HG03060 (cell line): ENCODE measurements around the gene KRT20.

ENCODE experiments used
- ATAC-seq: cut with Tn5 transposase; IDR thresholded peaks from one replicate; pipeline ENCODE4 v1.9.1; 2021; ENCODE audit warnings: low read depth, moderate number of reproducible peaks; ENCODE audit not compliant: unreplicated experiment

The KRT20 gene

DNA sequence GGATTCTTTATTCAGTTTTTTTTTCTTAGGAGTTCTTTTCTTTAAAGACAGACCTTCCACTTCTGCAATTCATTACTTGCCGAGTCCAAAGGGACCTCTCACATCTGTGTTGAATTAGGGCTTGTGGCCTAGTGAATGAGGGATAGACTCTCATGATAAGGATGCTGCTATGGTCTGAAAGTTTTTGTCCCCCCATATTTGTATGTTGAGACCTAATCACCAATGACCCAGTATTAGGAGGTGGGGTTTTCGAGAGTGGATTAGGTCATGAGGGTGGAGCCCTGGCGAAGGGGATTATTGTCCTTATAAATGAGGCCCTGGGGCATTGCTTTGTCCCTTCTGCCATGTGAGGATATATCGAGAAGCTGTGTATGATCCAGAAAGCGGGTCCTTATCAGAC, 27.5 kb downstream of the KRT20 start:
- no peak for ATAC-seq

GRCh38 chr17:40854175-40854814, 30.7 kb downstream of the KRT20 start:
- no peak for ATAC-seq

DNA sequence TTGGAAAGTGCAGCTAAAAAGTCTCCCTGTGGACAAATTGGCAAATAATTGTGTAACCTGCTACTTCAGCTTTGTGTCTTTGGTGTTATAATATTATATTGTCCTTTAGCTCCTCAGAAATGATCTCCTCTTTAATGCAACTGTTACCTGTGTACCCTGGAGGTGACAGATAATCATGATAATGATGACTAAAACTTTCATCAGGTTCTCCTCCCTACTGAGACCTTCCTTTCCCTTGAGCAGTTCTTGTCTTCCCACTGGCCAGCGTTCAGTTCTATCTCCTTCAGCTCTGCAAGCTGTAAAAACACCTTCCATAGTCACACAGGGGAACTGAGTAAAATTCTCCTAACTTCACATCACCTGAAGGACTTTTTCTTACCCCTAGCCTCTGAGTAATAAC, 32.7 kb downstream of the KRT20 start:
- no peak for ATAC-seq

DNA sequence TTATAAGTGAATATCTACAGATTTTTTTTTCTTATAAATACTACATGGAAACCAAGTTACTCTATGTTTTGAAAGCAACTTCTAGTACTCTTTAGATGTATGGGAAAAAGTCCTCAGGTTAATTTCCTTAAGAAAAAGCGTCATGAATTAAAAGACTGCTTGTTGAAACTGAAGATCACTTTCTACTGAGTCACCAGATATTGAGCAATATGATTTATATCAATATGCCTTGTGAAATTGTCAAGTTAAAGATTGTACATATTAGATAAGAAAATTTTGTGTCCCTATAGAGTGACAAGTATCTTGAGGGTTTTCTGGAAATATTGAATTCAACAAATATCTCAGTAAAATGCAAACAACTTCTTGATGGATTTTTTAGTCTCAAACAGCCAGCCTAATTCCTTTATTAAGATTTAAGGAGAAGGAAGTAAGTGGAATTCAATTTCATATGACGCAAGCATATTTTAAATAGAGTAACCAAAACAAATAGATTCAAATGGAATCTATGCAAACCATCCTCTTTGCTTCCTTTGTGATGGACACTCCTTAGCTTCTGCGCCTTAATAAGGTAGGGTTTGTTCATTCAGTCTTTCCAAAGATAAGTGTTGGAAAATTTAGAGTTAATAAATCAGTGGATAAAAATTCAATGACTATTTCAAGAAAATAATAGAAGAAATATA, 34.6 kb downstream of the KRT20 start:
- no peak for ATAC-seq

GRCh38 chr17:40849723-40850122, 35.3 kb downstream of the KRT20 start:
- no peak for ATAC-seq

- no peak for ATAC-seq
These were observed 36.3 kb downstream of the KRT20 start for GRCh38 chr17:40848583-40849235.

DNA sequence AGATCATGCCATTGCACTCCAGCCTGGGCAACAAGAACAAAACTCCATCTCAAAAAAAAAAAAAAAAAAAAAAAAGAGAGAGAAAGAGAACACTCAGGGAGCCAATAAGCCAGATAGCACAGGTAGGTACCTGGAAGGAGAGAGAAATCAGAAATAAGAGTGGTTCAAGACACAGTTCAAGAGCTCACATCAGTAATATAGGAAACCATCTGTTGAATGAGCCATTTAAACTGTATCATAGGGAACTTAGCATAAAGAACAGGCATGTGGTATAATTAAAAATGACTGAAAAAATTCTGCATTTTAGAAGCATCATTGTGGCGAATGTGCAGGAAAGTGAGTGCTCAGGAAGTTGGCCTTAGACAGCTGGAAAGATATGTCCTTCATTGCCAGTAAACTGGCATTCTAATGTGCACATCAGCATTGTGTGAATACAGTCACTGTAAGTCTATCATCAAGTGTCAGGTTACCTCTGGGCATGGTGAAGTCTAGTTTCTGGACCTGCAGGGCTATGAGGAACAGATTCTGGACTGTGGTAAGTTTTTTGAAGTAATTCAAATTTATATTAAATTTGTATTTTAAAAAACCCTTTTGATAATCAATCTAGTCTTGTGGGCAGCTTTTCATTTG, 38.4 kb downstream of the KRT20 start:
- no peak for ATAC-seq

- no peak for ATAC-seq
These were observed 40.4 kb downstream of the KRT20 start for GRCh38 chr17:40844671-40845107.

GRCh38 chr17:40843242-40843641, 41.8 kb downstream of the KRT20 start:
- ATAC-seq = no peak

GRCh38 chr17:40841246-40841645, 43.8 kb downstream of the KRT20 start:
- no peak for ATAC-seq

DNA sequence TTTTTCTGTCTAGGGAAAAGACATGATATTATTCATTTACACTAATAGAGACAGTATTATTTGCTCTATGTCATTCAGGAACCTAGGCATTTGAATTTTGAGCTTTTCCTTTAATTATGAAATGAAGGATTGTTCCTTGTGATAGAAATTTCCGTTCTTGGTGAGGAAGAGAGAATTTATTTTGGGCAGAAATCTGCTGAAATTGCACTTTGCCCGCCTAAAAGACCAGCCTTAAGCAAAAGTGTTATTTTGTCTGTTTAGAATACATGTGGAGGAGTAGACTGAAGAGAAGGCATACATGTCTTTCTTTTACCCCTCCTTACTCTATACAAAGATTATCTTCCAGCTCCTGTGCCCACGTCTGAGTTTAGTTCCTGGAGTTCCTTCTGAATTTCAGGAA, 45.8 kb downstream of the KRT20 start:
- ATAC-seq = no peak

GRCh38 chr17:40836020-40836419, 49.0 kb downstream of the KRT20 start:
- ATAC-seq = no peak

DNA sequence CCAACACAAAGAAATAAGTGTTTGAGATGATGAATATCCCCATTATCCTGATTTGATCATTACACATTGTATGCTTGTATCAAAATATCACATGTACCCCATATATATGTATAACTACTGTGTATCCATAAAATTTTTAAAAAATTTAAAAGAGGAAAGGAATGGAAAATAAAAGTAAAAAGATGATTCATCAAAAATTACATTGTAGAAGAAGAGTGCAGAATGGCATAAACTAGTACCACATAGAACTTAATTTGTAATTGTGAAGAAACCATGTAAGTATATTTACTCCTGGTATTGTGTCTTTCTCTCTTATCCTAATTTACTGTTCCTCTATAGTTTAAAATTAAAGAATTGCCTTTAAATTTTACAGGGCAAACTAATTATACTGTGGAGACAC, 51.2 kb downstream of the KRT20 start:
- no peak for ATAC-seq

DNA sequence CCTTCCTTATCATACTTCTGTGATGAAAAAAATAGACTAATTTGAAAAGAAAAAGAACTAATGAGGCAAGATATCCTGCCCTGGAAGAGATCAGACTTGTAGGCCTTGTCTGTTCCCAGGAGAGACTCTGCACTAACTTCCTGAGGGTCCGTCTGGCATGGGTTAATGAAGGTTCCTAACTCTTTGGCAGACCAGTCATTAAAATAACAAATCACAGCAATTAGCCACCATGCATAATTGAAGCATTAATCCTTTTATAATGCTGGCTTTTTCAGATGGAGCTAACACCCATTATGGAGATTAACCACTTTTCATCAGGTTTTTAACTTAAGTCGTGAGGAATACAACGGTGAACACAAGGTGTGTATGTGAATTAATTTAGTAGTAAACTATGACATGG, 52.2 kb downstream of the KRT20 start:
- ATAC-seq = no peak

GRCh38 chr17:40830085-40830776, 54.8 kb downstream of the KRT20 start:
- ATAC-seq = no peak

DNA sequence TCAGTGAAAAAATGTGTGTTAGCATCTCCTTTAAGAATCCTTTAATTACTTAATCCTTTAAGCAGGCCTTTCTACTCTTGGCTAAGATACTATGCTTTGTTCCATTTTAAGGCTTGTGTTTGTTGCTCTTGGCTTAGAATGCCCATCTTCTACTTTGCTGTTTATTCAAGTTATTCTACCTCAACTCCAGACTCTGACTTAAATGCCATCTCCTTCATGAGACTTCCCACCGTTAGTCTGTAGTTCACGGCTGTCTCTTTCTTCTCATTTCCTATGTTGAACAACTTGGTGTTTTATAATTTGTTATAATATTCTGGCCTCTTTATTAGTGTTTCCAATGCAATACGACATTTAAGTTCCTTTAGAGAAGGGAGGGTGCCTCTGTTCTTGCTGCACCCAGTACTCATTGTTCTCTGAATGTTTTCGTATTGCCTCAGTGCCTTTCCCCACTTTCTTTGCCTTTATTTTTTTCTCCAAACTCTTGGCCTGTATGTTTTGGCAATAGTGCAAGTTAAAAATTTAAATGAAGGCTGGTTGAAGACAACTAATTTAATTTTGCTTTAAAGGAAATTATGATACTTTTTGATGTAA, 56.5 kb downstream of the KRT20 start:
- ATAC-seq = no peak

- ATAC-seq = no peak
These were observed 57.1 kb downstream of the KRT20 start for GRCh38 chr17:40827746-40828453.
